Myocyte (in vitro differentiated cells): ENCODE results near the gene DLGAP4. TPM values are rescaled to one million over a fixed set of nuclear protein-coding genes. Genes with fewer than 3 reads are reported as not detected.

Experiments
- DNase-seq: peaks from one replicate; pipeline ENCODE4 v3.0.0-alpha.2; 2012; ENCODE audit warnings: low read depth
- total RNA-seq: library from RNA; depleted of rRNA; stranded (reverse); fragments of >200 nt; gene quantifications from 2 replicates; pipeline ENCODE4 v1.2.3, GENCODE V29; 2014

The DLGAP4 gene
- total RNA-seq, 1 donor from 2014 or later: 39.7 TPM

- no peak for DNase-seq
Measured at GRCh38 chr20:36525620-36526365, 219.7 kb downstream of the DLGAP4 start.

GRCh38 chr20:36526521-36527011 lies 220.4 kb downstream of the DLGAP4 start:
- no peak for DNase-seq

GRCh38 chr20:36527331-36528125 lies 221.4 kb downstream of the DLGAP4 start:
- DNase-seq: no peak

GRCh38 chr20:36528176-36528874 lies 222.2 kb downstream of the DLGAP4 start:
- DNase-seq: no peak

GRCh38 chr20:36528875-36529417 lies 222.8 kb downstream of the DLGAP4 start:
- no peak for DNase-seq

- DNase-seq: no peak
Measured at GRCh38 chr20:36532388-36532787, 226.2 kb downstream of the DLGAP4 start.

- no peak for DNase-seq
Measured at GRCh38 chr20:36532822-36533221, 226.7 kb downstream of the DLGAP4 start.

GRCh38 chr20:36538026-36538722 lies 232.0 kb downstream of the DLGAP4 start:
- peak; percentile 34 for DNase-seq

GRCh38 chr20:36540551-36541211 lies 234.5 kb downstream of the DLGAP4 start:
- no peak for DNase-seq

GRCh38 chr20:36541227-36541767 lies 235.2 kb downstream of the DLGAP4 start, which contains the start of gene MYL9:
TSS of gene MYL9 (plus strand) at chr20:36541519. CDS start at chr20:36544885, 3,366 bp downstream.
- peak; percentile 88 for DNase-seq

GRCh38 chr20:36541768-36542488 lies 235.8 kb downstream of the DLGAP4 start:
- peak; percentile 91 for DNase-seq

GRCh38 chr20:36542516-36543183 lies 236.5 kb downstream of the DLGAP4 start:
- no peak for DNase-seq

- DNase-seq: peak; percentile 98
Measured at GRCh38 chr20:36543184-36544133, 237.3 kb downstream of the DLGAP4 start.

GRCh38 chr20:36544134-36545018 lies 238.2 kb downstream of the DLGAP4 start:
- DNase-seq: peak; percentile 91

- DNase-seq: no peak
Measured at GRCh38 chr20:36546111-36546736, 240.1 kb downstream of the DLGAP4 start.
